AG09309 (cell line): Measurements from ENCODE around the gene KCNK5.

Experiments used
- DNase-seq: peaks from one replicate; pipeline ENCODE4 v3.0.0-alpha.2; 2010; ENCODE audit warnings: low read depth
- H3K4me3 ChIP-seq: 2 replicates; pipeline ENCODE4 v1.5.1; 2011; ENCODE audit warnings: mild to moderate bottlenecking, low read depth, low read length, moderate library complexity; ENCODE audit not compliant: control insufficient read depth
- CTCF ChIP-seq: IDR thresholded peaks from 2 replicates; pipeline ENCODE4 v1.5.1; 2011; ENCODE audit warnings: mild to moderate bottlenecking, low read depth, low read length, inconsistent platforms; ENCODE audit not compliant: insufficient read depth, control insufficient read depth; ENCODE audit errors: missing control alignments

The KCNK5 gene

GRCh38 chr6:39182604-39183003, 46.7 kb downstream of the KCNK5 start:
- no peak overlapping the region for H3K4me3 ChIP-seq
- no peak for DNase-seq
- no peak for TF ChIP-seq CTCF

- no peak for TF ChIP-seq CTCF
- DNase-seq, result no peak
- H3K4me3 ChIP-seq, result no peak overlapping the region
Measured at GRCh38 chr6:39181826-39182225, 47.4 kb downstream of the KCNK5 start.

GRCh38 chr6:39181333-39181732, 47.9 kb downstream of the KCNK5 start:
- no peak for TF ChIP-seq CTCF

GRCh38 chr6:39178804-39179203, 50.5 kb downstream of the KCNK5 start:
- no peak for TF ChIP-seq CTCF
- H3K4me3 ChIP-seq, result no peak overlapping the region
- no peak for DNase-seq

More at GRCh38 chr6:39181333-39181732, 47.9 kb downstream of the KCNK5 start:
- H3K4me3 ChIP-seq, result no peak overlapping the region
- no peak for DNase-seq

GRCh38 chr6:39178235-39178634, 51.0 kb downstream of the KCNK5 start:
- no peak overlapping the region for H3K4me3 ChIP-seq
- no peak for TF ChIP-seq CTCF
- no peak for DNase-seq

GRCh38 chr6:39177130-39177529, 52.1 kb downstream of the KCNK5 start:
- no peak for DNase-seq
- TF ChIP-seq CTCF, result no peak
- no peak overlapping the region for H3K4me3 ChIP-seq

- no peak overlapping the region for H3K4me3 ChIP-seq
- no peak for TF ChIP-seq CTCF
- DNase-seq, result no peak
Measured at GRCh38 chr6:39173270-39173669, 56.0 kb downstream of the KCNK5 start.
